NCI-H2107 treated with DMSO at 0.1 percent for 48 hours (cell line): ENCODE results near the gene CDC40.
"Not testable (repeated sequence)": the region's sequence is repeated elsewhere in the genome, so short reads cannot be mapped to it uniquely, and the experiment has no call there.

Experiments
- DNase-seq: peaks from one replicate; lab custom pipeline; 2025; ENCODE audit not compliant: unreplicated experiment; lab: John Stamatoyannopoulos, UW

Gene CDC40

GRCh38 chr6:110266996-110267395 lies 86.8 kb downstream of the CDC40 start:
- no peak for DNase-seq

DNA sequence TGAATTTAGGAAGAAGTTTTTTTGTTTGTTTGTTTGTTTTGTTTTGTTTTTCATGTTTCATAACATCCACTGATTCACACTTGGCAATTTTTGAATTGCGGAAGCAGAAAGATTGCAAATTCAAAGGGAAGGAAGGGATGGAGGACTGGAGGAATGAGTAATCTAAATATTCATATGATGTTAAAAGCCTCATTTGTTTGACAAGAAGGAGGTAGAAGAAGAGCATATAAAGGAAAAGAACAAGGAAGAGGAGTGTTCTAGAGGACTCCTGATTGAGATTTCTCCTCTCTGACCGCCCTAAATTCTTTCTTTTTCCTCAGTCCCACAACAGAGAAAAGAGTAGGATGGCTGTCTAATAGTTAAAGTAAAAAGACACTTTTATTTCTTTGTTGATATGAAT lies 89.4 kb downstream of the CDC40 start:
- DNase-seq = no peak

- no peak for DNase-seq
These were observed 89.9 kb downstream of the CDC40 start for GRCh38 chr6:110270165-110270564.

DNA sequence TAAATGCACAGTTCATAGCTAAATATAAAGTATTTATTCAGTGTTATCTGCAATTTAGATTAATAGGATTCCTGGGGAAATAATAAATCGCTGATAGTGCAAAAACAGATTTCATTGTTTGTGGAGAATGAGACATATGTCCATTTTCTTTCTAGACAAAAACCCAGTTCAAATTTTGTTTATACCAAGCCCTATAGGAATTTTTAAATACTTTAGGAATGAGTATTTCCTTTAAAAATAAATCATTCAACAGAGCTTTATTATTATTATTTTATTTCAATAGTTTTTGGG lies 91.5 kb downstream of the CDC40 start:
- no peak for DNase-seq

- not testable (repeated sequence) for DNase-seq
These were observed 92.6 kb downstream of the CDC40 start for GRCh38 chr6:110272781-110273180.

DNA sequence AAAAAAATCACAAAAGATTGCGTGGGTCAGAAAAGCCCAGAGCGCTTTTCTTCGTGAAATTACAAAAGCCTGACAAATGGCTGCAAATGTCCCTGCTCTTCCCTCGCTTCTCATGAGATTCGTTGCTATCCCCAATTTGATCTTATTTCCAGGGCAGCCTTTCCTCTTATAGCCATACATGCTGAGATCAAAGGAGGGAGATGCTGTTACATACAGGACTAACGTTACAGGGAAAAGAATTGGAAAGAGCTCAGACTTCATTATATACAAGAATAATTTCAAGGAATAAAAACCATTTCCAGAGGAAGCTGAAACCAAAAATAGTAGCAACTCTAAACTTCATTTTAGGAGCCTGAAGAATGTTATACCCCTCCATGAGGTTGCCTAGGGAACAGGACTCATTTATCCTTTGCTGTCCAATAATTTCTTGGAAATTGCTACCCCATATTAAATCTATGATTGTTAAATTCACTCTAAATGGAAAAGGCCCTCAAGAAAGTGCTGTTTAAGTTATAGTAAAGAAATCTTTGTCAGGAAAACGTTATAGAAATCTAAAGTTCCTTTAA lies 97.0 kb downstream of the CDC40 start:
- DNase-seq = no peak
